ENCODE data around the gene BAX. TPM values are rescaled to one million over a fixed set of nuclear protein-coding genes. Genes with fewer than 3 reads are reported as not detected.

BAX gene
- total and polyA plus RNA-seq, 9 of the 15 experiments (the other 6 are each of a cell fraction or from before 2014, with no cell fraction given): 3.2 to 95.4 (median 44.5) TPM

GRCh38 chr19:48963371-48964204, 8.9 kb downstream of the BAX start (continued):
- TF ChIP-seq, protein P1, sequence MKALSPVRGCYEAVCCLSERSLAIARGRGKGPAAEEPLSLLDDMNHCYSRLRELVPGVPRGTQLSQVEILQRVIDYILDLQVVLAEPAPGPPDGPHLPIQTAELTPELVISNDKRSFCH (CRISPR knock-in tag; IDR thresholded peaks at IDR 0.05): no peak
- TF ChIP-seq, protein P1 (tag; IDR thresholded peaks at IDR 0.05): peak; percentile 86
- TF ChIP-seq NR4A1 (CRISPR knock-in tag; IDR thresholded peaks at IDR 0.05) (0 out of 2 replicates have a peak, but pooled peaks have one; percentile 7), NR4A1 (tag; IDR thresholded peaks at IDR 0.05) (peak; percentile 94), DPF2 (IDR thresholded peaks at IDR 0.05) (peak; percentile 95), STAT5A (IDR thresholded peaks at IDR 0.05; ENCODE audit: borderline replicate concordance, low read length) (no peak), POLR2AphosphoS5 (IDR thresholded peaks at IDR 0.05; ENCODE audit: control insufficient read depth, insufficient read depth, low read depth, low read length) (peak; percentile 47), SMARCE1 (IDR thresholded peaks at IDR 0.05) (peak; percentile 96), MYNN (IDR thresholded peaks at IDR 0.05) (peak; percentile 79), MYNN (CRISPR knock-in tag; IDR thresholded peaks at IDR 0.05) (no peak), RAD21 (CRISPR knock-in tag; conservative IDR thresholded peaks at IDR 0.05 in 1 of 2, IDR thresholded peaks at IDR 0.05 in 1 of 2) (no peak; a peak in 1 of 4 replicates), TRIM24 (IDR thresholded peaks at IDR 0.05) (peak; percentile 68 to 69; a peak in 3 of 4 replicates), ZNF778 (CRISPR knock-in tag; IDR thresholded peaks at IDR 0.05) (no peak), DLX4 (CRISPR knock-in tag; IDR thresholded peaks at IDR 0.05) (no peak)
- TF ChIP-seq, protein P2, sequence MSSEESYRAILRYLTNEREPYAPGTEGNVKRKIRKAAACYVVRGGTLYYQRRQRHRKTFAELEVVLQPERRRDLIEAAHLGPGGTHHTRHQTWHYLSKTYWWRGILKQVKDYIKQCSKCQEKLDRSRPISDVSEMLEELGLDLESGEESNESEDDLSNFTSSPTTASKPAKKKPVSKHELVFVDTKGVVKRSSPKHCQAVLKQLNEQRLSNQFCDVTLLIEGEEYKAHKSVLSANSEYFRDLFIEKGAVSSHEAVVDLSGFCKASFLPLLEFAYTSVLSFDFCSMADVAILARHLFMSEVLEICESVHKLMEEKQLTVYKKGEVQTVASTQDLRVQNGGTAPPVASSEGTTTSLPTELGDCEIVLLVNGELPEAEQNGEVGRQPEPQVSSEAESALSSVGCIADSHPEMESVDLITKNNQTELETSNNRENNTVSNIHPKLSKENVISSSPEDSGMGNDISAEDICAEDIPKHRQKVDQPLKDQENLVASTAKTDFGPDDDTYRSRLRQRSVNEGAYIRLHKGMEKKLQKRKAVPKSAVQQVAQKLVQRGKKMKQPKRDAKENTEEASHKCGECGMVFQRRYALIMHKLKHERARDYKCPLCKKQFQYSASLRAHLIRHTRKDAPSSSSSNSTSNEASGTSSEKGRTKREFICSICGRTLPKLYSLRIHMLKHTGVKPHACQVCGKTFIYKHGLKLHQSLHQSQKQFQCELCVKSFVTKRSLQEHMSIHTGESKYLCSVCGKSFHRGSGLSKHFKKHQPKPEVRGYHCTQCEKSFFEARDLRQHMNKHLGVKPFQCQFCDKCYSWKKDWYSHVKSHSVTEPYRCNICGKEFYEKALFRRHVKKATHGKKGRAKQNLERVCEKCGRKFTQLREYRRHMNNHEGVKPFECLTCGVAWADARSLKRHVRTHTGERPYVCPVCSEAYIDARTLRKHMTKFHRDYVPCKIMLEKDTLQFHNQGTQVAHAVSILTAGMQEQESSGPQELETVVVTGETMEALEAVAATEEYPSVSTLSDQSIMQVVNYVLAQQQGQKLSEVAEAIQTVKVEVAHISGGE (CRISPR knock-in tag; IDR thresholded peaks at IDR 0.05): peak in 1 of 3 experiments; percentile 85; a peak in 2 of 6 replicates
- TF ChIP-seq, protein P3, sequence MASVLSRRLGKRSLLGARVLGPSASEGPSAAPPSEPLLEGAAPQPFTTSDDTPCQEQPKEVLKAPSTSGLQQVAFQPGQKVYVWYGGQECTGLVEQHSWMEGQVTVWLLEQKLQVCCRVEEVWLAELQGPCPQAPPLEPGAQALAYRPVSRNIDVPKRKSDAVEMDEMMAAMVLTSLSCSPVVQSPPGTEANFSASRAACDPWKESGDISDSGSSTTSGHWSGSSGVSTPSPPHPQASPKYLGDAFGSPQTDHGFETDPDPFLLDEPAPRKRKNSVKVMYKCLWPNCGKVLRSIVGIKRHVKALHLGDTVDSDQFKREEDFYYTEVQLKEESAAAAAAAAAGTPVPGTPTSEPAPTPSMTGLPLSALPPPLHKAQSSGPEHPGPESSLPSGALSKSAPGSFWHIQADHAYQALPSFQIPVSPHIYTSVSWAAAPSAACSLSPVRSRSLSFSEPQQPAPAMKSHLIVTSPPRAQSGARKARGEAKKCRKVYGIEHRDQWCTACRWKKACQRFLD (CRISPR knock-in tag; IDR thresholded peaks at IDR 0.05): peak; percentile 96
- TF ChIP-seq, protein P4, sequence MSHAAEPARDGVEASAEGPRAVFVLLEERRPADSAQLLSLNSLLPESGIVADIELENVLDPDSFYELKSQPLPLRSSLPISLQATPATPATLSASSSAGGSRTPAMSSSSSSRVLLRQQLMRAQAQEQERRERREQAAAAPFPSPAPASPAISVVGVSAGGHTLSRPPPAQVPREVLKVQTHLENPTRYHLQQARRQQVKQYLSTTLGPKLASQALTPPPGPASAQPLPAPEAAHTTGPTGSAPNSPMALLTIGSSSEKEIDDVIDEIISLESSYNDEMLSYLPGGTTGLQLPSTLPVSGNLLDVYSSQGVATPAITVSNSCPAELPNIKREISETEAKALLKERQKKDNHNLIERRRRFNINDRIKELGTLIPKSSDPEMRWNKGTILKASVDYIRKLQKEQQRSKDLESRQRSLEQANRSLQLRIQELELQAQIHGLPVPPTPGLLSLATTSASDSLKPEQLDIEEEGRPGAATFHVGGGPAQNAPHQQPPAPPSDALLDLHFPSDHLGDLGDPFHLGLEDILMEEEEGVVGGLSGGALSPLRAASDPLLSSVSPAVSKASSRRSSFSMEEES (CRISPR knock-in tag; IDR thresholded peaks at IDR 0.05): peak; percentile 0; the same call in 1 of the 2 replicates
